NT2/D1 (cell line): ENCODE data around the gene CDH26.
A peak's percentile ranks its signal among the peaks of the same experiment; 100 is the strongest.

Experiments
- DNase-seq: peaks from one replicate; pipeline ENCODE4 v3.0.0-alpha.2; 2011; ENCODE audit warnings: low read depth, low spot score
- H3K27me3 ChIP-seq: 2 replicates; pipeline ENCODE4 v1.6.0; 2011; ENCODE audit warnings: mild to moderate bottlenecking; ENCODE audit not compliant: insufficient read length, insufficient read depth
- H3K36me3 ChIP-seq: 2 replicates; pipeline ENCODE4 v1.6.1; 2011; ENCODE audit warnings: mild to moderate bottlenecking, low read length, mixed read lengths; ENCODE audit not compliant: insufficient read depth, insufficient read length
- H3K4me1 ChIP-seq: 2 replicates; pipeline ENCODE4 v1.5.1; 2011; ENCODE audit not compliant: insufficient read depth, insufficient read length
- H3K4me3 ChIP-seq: 2 replicates; pipeline ENCODE4 v1.5.1; 2011; ENCODE audit warnings: low read depth; ENCODE audit not compliant: insufficient read length
- H3K9ac ChIP-seq: 2 replicates; pipeline ENCODE4 v1.6.0; 2011; ENCODE audit warnings: low read depth; ENCODE audit not compliant: insufficient read length
- H3K9me3 ChIP-seq: 2 replicates; pipeline ENCODE4 v1.5.1; 2011; ENCODE audit warnings: mild to moderate bottlenecking, low read length; ENCODE audit not compliant: insufficient read depth
- SUZ12 ChIP-seq: IDR thresholded peaks from 2 replicates; pipeline ENCODE4 v1.6.1; 2011; ENCODE audit not compliant: insufficient read length, insufficient read depth; ENCODE audit errors: extremely low read depth
- YY1 ChIP-seq: IDR thresholded peaks from 2 replicates; pipeline ENCODE4 v1.6.1; 2011; ENCODE audit not compliant: insufficient read length, insufficient read depth
- ZNF274 ChIP-seq: IDR thresholded peaks from 2 replicates; pipeline ENCODE4 v1.6.1; 2011; ENCODE audit warnings: mild to moderate bottlenecking, low read depth, low read length

CDH26 gene

DNA sequence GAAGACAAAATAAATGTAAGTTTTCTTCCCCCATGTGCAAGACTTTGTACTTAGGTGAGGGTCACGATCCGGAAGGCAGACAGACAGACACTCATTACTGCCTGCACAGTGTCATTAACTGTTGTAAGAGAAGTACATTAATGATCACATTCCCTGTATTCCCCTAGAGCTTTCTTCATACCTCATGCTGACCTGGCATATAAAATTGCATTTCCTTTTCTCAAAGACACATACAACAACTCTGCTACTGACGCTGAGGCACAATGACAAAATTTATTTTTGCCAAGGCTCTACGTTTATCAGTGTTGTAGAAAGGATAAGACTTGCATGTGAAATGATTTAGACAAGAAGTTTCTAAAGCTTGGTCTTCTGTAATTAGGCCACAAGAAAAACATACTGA lies 21.8 kb upstream of the CDH26 start:
- no peak overlapping the region for H3K9ac ChIP-seq
- no peak overlapping the region for H3K4me3 ChIP-seq
- peaks cover 6% of the 10 kb centered on the region; the same call in 1 of the 2 replicates for H3K9me3 ChIP-seq
- H3K36me3 ChIP-seq: peaks cover 4% of the 10 kb centered on the region
- peaks cover 7% of the 10 kb centered on the region for H3K4me1 ChIP-seq
- peaks cover 15% of the 10 kb centered on the region for H3K27me3 ChIP-seq
- TF ChIP-seq ZNF274: no peak
- TF ChIP-seq YY1: no peak
- no peak for TF ChIP-seq SUZ12
- DNase-seq: no peak

- no peak overlapping the region for H3K4me3 ChIP-seq
- no peak for DNase-seq
- H3K4me1 ChIP-seq: peaks cover 7% of the 10 kb centered on the region
- TF ChIP-seq YY1: no peak
- no peak for TF ChIP-seq ZNF274
- no peak for TF ChIP-seq SUZ12
- peaks cover 6% of the 10 kb centered on the region for H3K36me3 ChIP-seq
- no peak overlapping the region for H3K9ac ChIP-seq
- peaks cover 15% of the 10 kb centered on the region for H3K27me3 ChIP-seq
- H3K9me3 ChIP-seq: peaks cover 6% of the 10 kb centered on the region; the same call in 1 of the 2 replicates
Measured at GRCh38 chr20:59937150-59937549, 21.1 kb upstream of the CDH26 start.

GRCh38 chr20:59938221-59938620 lies 20.0 kb upstream of the CDH26 start:
- peaks cover 15% of the 10 kb centered on the region for H3K27me3 ChIP-seq
- H3K36me3 ChIP-seq: peaks cover 17% of the 10 kb centered on the region
- DNase-seq: no peak

GRCh38 chr20:59938696-59939051 lies 19.5 kb upstream of the CDH26 start:
- TF ChIP-seq ZNF274 (no peak), YY1 (no peak), SUZ12 (no peak)
- DNase-seq: no peak
- no peak overlapping the region for H3K4me3 ChIP-seq
- peaks cover 13% of the 10 kb centered on the region for H3K27me3 ChIP-seq
- peaks cover 21% of the 10 kb centered on the region for H3K36me3 ChIP-seq
- peaks cover 6% of the 10 kb centered on the region; the same call in 1 of the 2 replicates for H3K9me3 ChIP-seq
- no peak overlapping the region for H3K9ac ChIP-seq
- peaks cover 7% of the 10 kb centered on the region for H3K4me1 ChIP-seq

More at GRCh38 chr20:59938221-59938620, 20.0 kb upstream of the CDH26 start:
- H3K4me1 ChIP-seq: peaks cover 7% of the 10 kb centered on the region
- no peak overlapping the region for H3K9ac ChIP-seq
- TF ChIP-seq YY1 (no peak), SUZ12 (no peak), ZNF274 (no peak)
- H3K9me3 ChIP-seq: peaks cover 6% of the 10 kb centered on the region; the same call in 1 of the 2 replicates
- H3K4me3 ChIP-seq: no peak overlapping the region

DNA sequence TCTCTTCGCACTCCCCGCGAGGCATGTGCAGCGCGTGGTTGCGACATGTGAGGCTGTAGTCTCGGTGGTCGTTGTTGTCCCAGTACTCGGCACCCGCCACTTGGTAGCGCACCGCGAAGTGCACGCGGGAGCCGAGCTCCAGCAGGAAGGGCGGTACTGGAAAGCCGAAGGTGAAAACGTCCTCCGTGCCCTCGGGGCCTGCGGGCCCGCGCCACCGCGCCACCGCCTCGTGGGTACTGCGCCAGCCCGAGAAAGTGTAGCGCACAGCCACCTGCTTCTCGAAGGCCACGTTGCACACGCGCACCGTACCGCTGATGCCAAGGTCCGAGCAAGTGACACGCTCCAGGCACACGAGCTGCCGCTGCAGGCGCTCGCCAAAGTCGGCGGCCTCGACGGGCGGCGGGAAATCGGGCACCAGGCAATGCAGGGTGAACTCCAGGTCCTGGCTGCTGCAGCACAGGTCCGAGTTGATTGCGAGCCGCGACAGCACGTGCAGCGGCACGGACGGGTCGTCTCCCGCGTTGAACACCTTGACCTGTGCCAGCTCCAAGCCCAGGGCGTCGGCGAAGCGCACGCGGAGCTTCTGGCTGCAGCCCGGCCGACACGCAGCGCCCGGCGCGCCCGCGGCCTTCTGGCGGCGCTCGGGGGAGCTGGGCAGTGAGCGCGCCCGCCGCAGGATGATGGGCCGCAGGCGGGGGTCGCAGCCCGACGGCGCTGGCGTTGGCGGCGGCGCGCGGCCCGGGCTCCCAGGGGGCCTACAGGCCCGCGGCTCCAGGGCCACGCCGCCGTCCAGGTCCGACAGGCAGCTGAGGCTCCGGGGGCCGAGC lies 19.0 kb upstream of the CDH26 start:
- H3K9ac ChIP-seq: peak overlapping the region; percentile 84
- peaks cover 27% of the 10 kb centered on the region for H3K36me3 ChIP-seq
- DNase-seq: no peak
- TF ChIP-seq SUZ12 (no peak), YY1 (no peak), ZNF274 (no peak)
- peaks cover 6% of the 10 kb centered on the region; the same call in 1 of the 2 replicates for H3K9me3 ChIP-seq
- peaks cover 12% of the 10 kb centered on the region for H3K27me3 ChIP-seq
- peaks cover 7% of the 10 kb centered on the region for H3K4me1 ChIP-seq
- peak overlapping the region; percentile 74 for H3K4me3 ChIP-seq

DNA sequence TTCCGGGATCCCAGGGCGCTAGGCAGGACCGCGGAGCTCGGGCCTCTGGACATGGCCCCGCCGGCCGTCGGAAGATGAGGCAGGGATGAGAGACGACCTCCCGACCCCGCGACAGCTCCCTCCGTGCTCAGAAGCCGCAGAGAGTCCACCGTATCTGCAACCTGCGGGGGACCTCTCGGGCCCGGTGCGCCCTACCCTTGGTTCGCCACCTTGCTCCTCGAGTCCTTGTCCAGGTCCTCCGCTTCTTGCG lies 18.4 kb upstream of the CDH26 start:
- peak overlapping the region; percentile 84 for H3K9ac ChIP-seq

DNA sequence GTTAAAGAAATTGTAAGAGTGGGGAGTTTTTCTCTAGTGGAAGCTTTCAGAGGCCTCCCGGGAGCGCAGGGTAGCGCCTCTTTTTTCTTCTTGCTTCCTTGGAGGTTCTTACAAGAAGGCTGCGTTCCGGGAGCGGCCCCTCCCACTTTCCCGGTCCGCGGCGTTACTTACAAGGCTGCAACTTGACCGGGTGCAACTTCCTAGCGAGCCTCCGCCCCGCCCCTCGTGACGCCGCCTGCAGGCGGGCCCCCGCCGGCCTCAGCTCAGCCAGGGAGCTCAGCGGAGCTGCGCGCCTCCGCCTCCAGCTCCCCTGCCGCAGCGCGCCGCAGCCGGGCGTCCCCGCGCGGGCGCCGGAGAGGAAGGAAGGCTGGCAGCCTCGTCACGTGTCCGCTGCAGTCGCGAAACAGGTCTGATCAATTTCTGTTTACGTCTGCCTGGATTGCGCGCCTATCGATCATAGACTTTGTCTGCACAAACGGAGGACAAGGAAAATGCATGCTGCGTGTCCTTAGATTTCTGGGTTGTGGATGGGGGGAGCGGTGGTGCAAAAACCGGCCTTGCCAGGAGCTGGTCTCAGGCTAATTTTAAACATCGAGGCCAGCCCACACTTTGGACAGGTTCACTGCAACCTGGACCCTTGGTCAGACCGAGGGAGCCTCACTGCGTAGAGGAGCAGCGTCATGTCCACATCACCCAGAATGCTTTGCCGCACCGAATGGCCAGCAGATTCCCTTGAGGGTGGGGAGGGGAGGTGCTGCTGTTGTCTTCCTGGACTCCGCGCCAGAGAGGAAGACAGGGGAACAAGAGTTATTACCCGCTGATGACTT lies 17.9 kb upstream of the CDH26 start, which contains the start of the genes FAM217B and PPP1R3D:
FAM217B (plus strand) TSS at position 261 of the 827 bp plus-strand sequence. CDS start 3,555 bp downstream, outside the sequence.
PPP1R3D (minus strand) TSS at position 177 of the 827 bp plus-strand sequence. CDS start 374 bp downstream, outside the sequence.
- peak within 1 kb of the TSS; percentile 74 for H3K4me3 ChIP-seq
- peak within 1 kb of the TSS; percentile 96 for H3K9ac ChIP-seq
- DNase-seq: peak; percentile 93
- peaks cover 38% of the 10 kb centered on the region for H3K36me3 ChIP-seq
- peaks cover 6% of the 10 kb centered on the region; the same call in 1 of the 2 replicates for H3K9me3 ChIP-seq
- TF ChIP-seq ZNF274: no peak
- no peak for TF ChIP-seq SUZ12
- TF ChIP-seq YY1: no peak
- peaks cover 9% of the 10 kb centered on the region for H3K27me3 ChIP-seq
- H3K4me1 ChIP-seq: peaks cover 7% of the 10 kb centered on the region

More for the DNA sequence above, 18.4 kb upstream of the CDH26 start:
- H3K27me3 ChIP-seq: peaks cover 9% of the 10 kb centered on the region
- H3K4me3 ChIP-seq: peak overlapping the region; percentile 74
- H3K4me1 ChIP-seq: peaks cover 7% of the 10 kb centered on the region
- H3K9me3 ChIP-seq: peaks cover 6% of the 10 kb centered on the region; the same call in 1 of the 2 replicates
- H3K36me3 ChIP-seq: peaks cover 33% of the 10 kb centered on the region
- no peak for TF ChIP-seq SUZ12
- no peak for TF ChIP-seq ZNF274
- no peak for TF ChIP-seq YY1
- DNase-seq: no peak
